ENCODE measurements around the gene DPP6.

GRCh38 chr7:154296443-154296842 lies 244.2 kb downstream of the DPP6 start:
- TF ChIP-seq POLR2AphosphoS5 (IDR thresholded peaks at IDR 0.05; ENCODE audit: low read depth) (no peak), CREB1 (CRISPR knock-in tag; IDR thresholded peaks at IDR 0.05; ENCODE audit: low read depth) (no peak), EZH2phosphoT487 (IDR thresholded peaks at IDR 0.05; ENCODE audit: unreplicated experiment) (no peak), EZH2 (IDR thresholded peaks at IDR 0.05; ENCODE audit: low read depth, unreplicated experiment) (no peak), REST (IDR thresholded peaks at IDR 0.05; ENCODE audit: unreplicated experiment) (no peak)
- TF ChIP-seq, protein P1, sequence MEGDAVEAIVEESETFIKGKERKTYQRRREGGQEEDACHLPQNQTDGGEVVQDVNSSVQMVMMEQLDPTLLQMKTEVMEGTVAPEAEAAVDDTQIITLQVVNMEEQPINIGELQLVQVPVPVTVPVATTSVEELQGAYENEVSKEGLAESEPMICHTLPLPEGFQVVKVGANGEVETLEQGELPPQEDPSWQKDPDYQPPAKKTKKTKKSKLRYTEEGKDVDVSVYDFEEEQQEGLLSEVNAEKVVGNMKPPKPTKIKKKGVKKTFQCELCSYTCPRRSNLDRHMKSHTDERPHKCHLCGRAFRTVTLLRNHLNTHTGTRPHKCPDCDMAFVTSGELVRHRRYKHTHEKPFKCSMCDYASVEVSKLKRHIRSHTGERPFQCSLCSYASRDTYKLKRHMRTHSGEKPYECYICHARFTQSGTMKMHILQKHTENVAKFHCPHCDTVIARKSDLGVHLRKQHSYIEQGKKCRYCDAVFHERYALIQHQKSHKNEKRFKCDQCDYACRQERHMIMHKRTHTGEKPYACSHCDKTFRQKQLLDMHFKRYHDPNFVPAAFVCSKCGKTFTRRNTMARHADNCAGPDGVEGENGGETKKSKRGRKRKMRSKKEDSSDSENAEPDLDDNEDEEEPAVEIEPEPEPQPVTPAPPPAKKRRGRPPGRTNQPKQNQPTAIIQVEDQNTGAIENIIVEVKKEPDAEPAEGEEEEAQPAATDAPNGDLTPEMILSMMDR (conservative IDR thresholded peaks at IDR 0.05; ENCODE audit: low read depth in 2 of 2), result no peak
